SK-N-SH treated with all-trans-retinoic acid at 6 μM for 48 hours (cell line): ENCODE results near the gene CIAPIN1.

ENCODE experiments used
- ATAC-seq: fragments of 200-7000 bp; cut with Tn5 transposase; 3 replicates; pipeline ENCODE4 v1.9.1; 2020; ENCODE audit warnings: mild to moderate bottlenecking, moderate library complexity
- ARNTL ChIP-seq: fragments of 450-650 bp; formaldehyde crosslinking; IDR thresholded peaks from 2 replicates; pipeline ENCODE4 v1.5.0; 2020; ENCODE audit warnings: low read depth, mild to moderate bottlenecking, moderate library complexity, borderline replicate concordance
- BACH2 ChIP-seq: fragments of 250-450 bp; sonication (Bioruptor Pico); IDR thresholded peaks from 2 replicates; pipeline ENCODE4 v1.9.0; 2021; ENCODE audit warnings: mild to moderate bottlenecking, borderline replicate concordance
- CREB5 ChIP-seq: fragments of 250-450 bp; sonication (Bioruptor Pico); IDR thresholded peaks from 2 replicates; pipeline ENCODE4 v1.5.1; 2020; ENCODE audit warnings: low read depth, mild to moderate bottlenecking, moderate library complexity
- CSDC2 ChIP-seq: fragments of 250-450 bp; sonication (Bioruptor Pico); IDR thresholded peaks from 2 replicates; pipeline ENCODE4 v1.5.0; 2020; ENCODE audit warnings: mild to moderate bottlenecking, moderate library complexity
- CSRNP3 ChIP-seq: fragments of 250-450 bp; sonication (Bioruptor Pico); IDR thresholded peaks from 2 replicates; pipeline ENCODE4 v1.5.1; 2021; ENCODE audit warnings: mild to moderate bottlenecking, moderate library complexity
- GLIS3 ChIP-seq: fragments of 250-450 bp; sonication (Bioruptor Pico); IDR thresholded peaks from 2 replicates; pipeline ENCODE4 v1.5.0; 2020; ENCODE audit warnings: mild to moderate bottlenecking, moderate library complexity
- ISL1 ChIP-seq: fragments of 250-450 bp; sonication (Bioruptor Pico); IDR thresholded peaks from 2 replicates; pipeline ENCODE4 v2.1.2; 2022; ENCODE audit warnings: mild to moderate bottlenecking, moderate library complexity
- OSR1 ChIP-seq: fragments of 250-450 bp; sonication (Bioruptor Pico); IDR thresholded peaks from 2 replicates; pipeline ENCODE4 v1.8.0; 2022; ENCODE audit warnings: moderate library complexity, mild to moderate bottlenecking, inconsistent platforms
- PATZ1 ChIP-seq: fragments of 250-450 bp; sonication (Bioruptor Pico); IDR thresholded peaks from 2 replicates; pipeline ENCODE4 v1.8.0; 2020; ENCODE audit warnings: mild to moderate bottlenecking, moderate library complexity, borderline replicate concordance
- POU6F1 ChIP-seq: fragments of 250-450 bp; sonication (Bioruptor Pico); IDR thresholded peaks from 2 replicates; pipeline ENCODE4 v1.8.0; 2021; ENCODE audit warnings: low read depth, mild to moderate bottlenecking, moderate library complexity, borderline replicate concordance
- PPARA ChIP-seq: fragments of 250-450 bp; sonication (Bioruptor Pico); IDR thresholded peaks from 2 replicates; pipeline ENCODE4 v1.5.0; 2020; ENCODE audit warnings: mild to moderate bottlenecking, borderline replicate concordance
- RARB ChIP-seq: fragments of 250-450 bp; sonication (Bioruptor Pico); IDR thresholded peaks from 2 replicates; pipeline ENCODE4 v1.8.0; 2021; ENCODE audit warnings: mild to moderate bottlenecking, moderate library complexity
- TCF4 ChIP-seq: fragments of 250-450 bp; sonication (Bioruptor Pico); IDR thresholded peaks from 2 replicates; pipeline ENCODE4 v1.8.0; 2021; ENCODE audit warnings: mild to moderate bottlenecking, moderate library complexity, borderline replicate concordance
- TOX ChIP-seq: fragments of 250-450 bp; sonication (Bioruptor Pico); IDR thresholded peaks from 2 replicates; pipeline ENCODE4 v1.8.0; 2021; ENCODE audit warnings: mild to moderate bottlenecking, moderate library complexity, borderline replicate concordance
- TSHZ2 ChIP-seq: fragments of 250-450 bp; sonication (Bioruptor Pico); IDR thresholded peaks from 2 replicates; pipeline ENCODE4 v1.5.0; 2020; ENCODE audit warnings: mild to moderate bottlenecking, moderate library complexity
- ZC3H10 ChIP-seq: fragments of 250-450 bp; sonication (Bioruptor Pico); IDR thresholded peaks from 2 replicates; pipeline ENCODE4 v1.5.1; 2021; ENCODE audit warnings: mild to moderate bottlenecking, moderate library complexity
- ZFP3 ChIP-seq: fragments of 250-450 bp; sonication (Bioruptor Pico); IDR thresholded peaks from 2 replicates; pipeline ENCODE4 v1.5.0; 2020; ENCODE audit warnings: mild to moderate bottlenecking, moderate library complexity
- ZFP30 ChIP-seq: fragments of 450-650 bp; formaldehyde crosslinking; IDR thresholded peaks from 2 replicates; pipeline ENCODE4 v1.5.0; 2022; ENCODE audit warnings: mild to moderate bottlenecking, moderate library complexity
- ZNF565 ChIP-seq: fragments of 450-650 bp; formaldehyde crosslinking; conservative IDR thresholded peaks from 2 replicates; pipeline ENCODE4 v1.5.0; 2020; ENCODE audit warnings: low read depth, mild to moderate bottlenecking, moderate library complexity
- ZNF70 ChIP-seq: fragments of 450-650 bp; formaldehyde crosslinking; IDR thresholded peaks from 2 replicates; pipeline ENCODE4 v1.5.0; 2020; ENCODE audit warnings: mild to moderate bottlenecking, moderate library complexity

Gene CIAPIN1

GRCh38 chr16:57481421-57481820, 34.2 kb upstream of the CIAPIN1 start (continued):
- TF ChIP-seq POU6F1 (CRISPR knock-in tag) (no peak), TOX (CRISPR knock-in tag) (no peak), OSR1 (CRISPR knock-in tag) (no peak), ZFP30 (no peak)

GRCh38 chr16:57480754-57481230, 33.6 kb upstream of the CIAPIN1 start:
- no peak; the same call in 2 of the 3 replicates for ATAC-seq
- TF ChIP-seq TCF4 (CRISPR knock-in tag) = peak; percentile 22; the same call in 1 of the 2 replicates
- no peak for TF ChIP-seq TSHZ2 (CRISPR knock-in tag)

- no peak for TF ChIP-seq OSR1 (CRISPR knock-in tag)
- no peak for TF ChIP-seq ZNF565 (CRISPR knock-in tag)
- no peak for TF ChIP-seq ARNTL (CRISPR knock-in tag)
- TF ChIP-seq ZFP30 = no peak
- no peak for TF ChIP-seq CREB5
- no peak for TF ChIP-seq GLIS3 (CRISPR knock-in tag)
- no peak for TF ChIP-seq ZC3H10 (CRISPR knock-in tag)
- no peak for TF ChIP-seq PATZ1 (CRISPR knock-in tag)
- no peak for TF ChIP-seq ISL1 (CRISPR knock-in tag)
- TF ChIP-seq CSRNP3 (CRISPR knock-in tag) = no peak
- ATAC-seq = peak; percentile 48
Measured at GRCh38 chr16:57479976-57480753, 33.0 kb upstream of the CIAPIN1 start.

- ATAC-seq = peak; percentile 63
- TF ChIP-seq POU6F1 (CRISPR knock-in tag) (no peak), CSRNP3 (CRISPR knock-in tag) (no peak), ZNF70 (CRISPR knock-in tag) (no peak), PPARA (CRISPR knock-in tag) (no peak), RARB (CRISPR knock-in tag) (no peak), ISL1 (CRISPR knock-in tag) (no peak), ZFP3 (CRISPR knock-in tag) (no peak), OSR1 (CRISPR knock-in tag) (no peak), BACH2 (CRISPR knock-in tag) (no peak), GLIS3 (CRISPR knock-in tag) (no peak), CSDC2 (CRISPR knock-in tag) (no peak)
- TF ChIP-seq, all 23 proteins: peak for 0
Measured at GRCh38 chr16:57479205-57479975, 32.2 kb upstream of the CIAPIN1 start.
